Measurements from ENCODE around the gene ZNF547. TPM values are rescaled to one million over a fixed set of nuclear protein-coding genes. Genes with fewer than 3 reads are reported as not detected.

ZNF547 gene
- total RNA-seq, 1 experiment from 2014 or later, result 3.7 TPM

DNA sequence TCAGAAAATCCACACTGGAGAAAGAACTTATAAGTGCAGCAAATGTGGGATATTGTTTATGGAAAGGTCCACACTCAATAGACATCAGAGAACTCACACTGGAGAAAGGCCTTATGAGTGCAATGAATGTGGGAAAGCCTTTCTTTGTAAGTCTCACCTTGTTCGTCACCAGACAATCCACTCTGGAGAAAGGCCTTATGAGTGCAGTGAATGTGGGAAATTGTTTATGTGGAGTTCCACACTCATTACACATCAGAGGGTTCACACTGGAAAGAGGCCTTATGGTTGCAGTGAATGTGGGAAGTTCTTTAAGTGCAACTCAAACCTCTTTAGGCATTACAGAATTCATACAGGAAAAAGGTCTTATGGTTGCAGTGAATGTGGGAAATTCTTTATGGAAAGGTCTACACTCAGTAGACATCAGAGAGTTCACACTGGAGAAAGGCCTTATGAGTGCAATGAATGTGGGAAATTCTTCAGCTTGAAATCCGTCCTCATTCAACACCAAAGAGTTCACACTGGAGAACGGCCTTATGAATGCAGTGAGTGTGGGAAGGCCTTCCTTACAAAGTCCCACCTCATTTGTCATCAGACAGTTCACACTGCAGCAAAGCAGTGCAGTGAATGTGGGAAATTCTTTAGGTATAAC is 14.3 kb downstream of the ZNF547 start:
- Mint-ChIP-seq H3K27me3 (ENCODE audit: insufficient read depth, unreplicated experiment) (no peaks in the 10 kb centered on the region), H3K27ac (ENCODE audit: low read depth, unreplicated experiment) (no peak overlapping the region), H3K4me1 (ENCODE audit: insufficient read depth, unreplicated experiment) (no peaks in the 10 kb centered on the region), H3K9me3 (ENCODE audit: unreplicated experiment) (peaks cover 28% of the 10 kb centered on the region), H3K4me3 (ENCODE audit: unreplicated experiment) (no peak overlapping the region), H3K36me3 (ENCODE audit: insufficient read depth, unreplicated experiment) (peaks cover 32% of the 10 kb centered on the region)
- CTCF ChIA-PET, result interaction anchor here (0.8 kb wide), 1 partner anchor 201 kb away, joined by 3 read pairs; no protein-coding TSS in a partner anchor
- no TSS peak for BruUV-seq (replicated peaks)
- DNase-seq (ENCODE audit: unreplicated experiment), result no peak
- TF ChIP-seq, protein P1, sequence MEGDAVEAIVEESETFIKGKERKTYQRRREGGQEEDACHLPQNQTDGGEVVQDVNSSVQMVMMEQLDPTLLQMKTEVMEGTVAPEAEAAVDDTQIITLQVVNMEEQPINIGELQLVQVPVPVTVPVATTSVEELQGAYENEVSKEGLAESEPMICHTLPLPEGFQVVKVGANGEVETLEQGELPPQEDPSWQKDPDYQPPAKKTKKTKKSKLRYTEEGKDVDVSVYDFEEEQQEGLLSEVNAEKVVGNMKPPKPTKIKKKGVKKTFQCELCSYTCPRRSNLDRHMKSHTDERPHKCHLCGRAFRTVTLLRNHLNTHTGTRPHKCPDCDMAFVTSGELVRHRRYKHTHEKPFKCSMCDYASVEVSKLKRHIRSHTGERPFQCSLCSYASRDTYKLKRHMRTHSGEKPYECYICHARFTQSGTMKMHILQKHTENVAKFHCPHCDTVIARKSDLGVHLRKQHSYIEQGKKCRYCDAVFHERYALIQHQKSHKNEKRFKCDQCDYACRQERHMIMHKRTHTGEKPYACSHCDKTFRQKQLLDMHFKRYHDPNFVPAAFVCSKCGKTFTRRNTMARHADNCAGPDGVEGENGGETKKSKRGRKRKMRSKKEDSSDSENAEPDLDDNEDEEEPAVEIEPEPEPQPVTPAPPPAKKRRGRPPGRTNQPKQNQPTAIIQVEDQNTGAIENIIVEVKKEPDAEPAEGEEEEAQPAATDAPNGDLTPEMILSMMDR (IDR thresholded peaks at IDR 0.05; ENCODE audit: unreplicated experiment), result no peak
- intact Hi-C loops (cut with micrococcal nuclease), result no loop called here
- POLR2A ChIA-PET, result interaction anchor here (0.6 kb wide), 1 partner anchor 1126 kb away, joined by 3 read pairs; no protein-coding TSS in a partner anchor

GRCh38 chr19:57380923-57381322 is 17.6 kb downstream of the ZNF547 start:
- no peak overlapping the region for H3K27ac Mint-ChIP-seq (ENCODE audit: low read depth, unreplicated experiment)
- intact Hi-C loops (cut with micrococcal nuclease), result no loop called here
- H3K4me3 Mint-ChIP-seq (ENCODE audit: unreplicated experiment), result no peak overlapping the region
- ChIA-PET POLR2A (interaction anchor here (0.6 to 1.4 kb wide), 2 partner anchors 9 to 18 kb away, joined by 3 to 6 read pairs; partner anchors contain the start of genes TRAPPC2B, ZNF547 and ZNF548), CTCF (interaction anchor here (0.6 to 0.8 kb wide), 3 partner anchors 26 to 1750 kb away, joined by 3 read pairs; no protein-coding TSS in a partner anchor)
- peaks cover 10% of the 10 kb centered on the region for H3K36me3 Mint-ChIP-seq (ENCODE audit: insufficient read depth, unreplicated experiment)
- no peaks in the 10 kb centered on the region for H3K27me3 Mint-ChIP-seq (ENCODE audit: insufficient read depth, unreplicated experiment)
- peaks cover 10% of the 10 kb centered on the region for H3K9me3 Mint-ChIP-seq (ENCODE audit: unreplicated experiment)
- no TSS peak for BruUV-seq (replicated peaks)
- H3K4me1 Mint-ChIP-seq (ENCODE audit: insufficient read depth, unreplicated experiment), result no peaks in the 10 kb centered on the region
- DNase-seq (ENCODE audit: unreplicated experiment), result no peak
- TF ChIP-seq, protein P1 (IDR thresholded peaks at IDR 0.05; ENCODE audit: unreplicated experiment), result no peak

- TF ChIP-seq, protein P1 (IDR thresholded peaks at IDR 0.05; ENCODE audit: unreplicated experiment), result no peak
- Mint-ChIP-seq H3K9me3 (ENCODE audit: unreplicated experiment) (peaks cover 10% of the 10 kb centered on the region), H3K27ac (ENCODE audit: low read depth, unreplicated experiment) (no peak overlapping the region), H3K4me3 (ENCODE audit: unreplicated experiment) (no peak overlapping the region), H3K27me3 (ENCODE audit: insufficient read depth, unreplicated experiment) (no peaks in the 10 kb centered on the region), H3K4me1 (ENCODE audit: insufficient read depth, unreplicated experiment) (no peaks in the 10 kb centered on the region), H3K36me3 (ENCODE audit: insufficient read depth, unreplicated experiment) (peaks cover under 1% of the 10 kb centered on the region)
- ChIA-PET POLR2A (interaction anchor here (0.6 kb wide), 1 partner anchor 295 kb away, joined by 3 read pairs; no protein-coding TSS in a partner anchor), CTCF (interaction anchor here (0.9 kb wide), 1 partner anchor 23 kb away, joined by 4 read pairs; no protein-coding TSS in a partner anchor)
- no TSS peak for BruUV-seq (replicated peaks)
- no peak for DNase-seq (ENCODE audit: unreplicated experiment)
- intact Hi-C loops (cut with micrococcal nuclease), result no loop called here
Measured at GRCh38 chr19:57382806-57383488, 19.6 kb downstream of the ZNF547 start.

GRCh38 chr19:57389194-57389729 is 25.9 kb downstream of the ZNF547 start:
- Mint-ChIP-seq H3K4me1 (ENCODE audit: insufficient read depth, unreplicated experiment) (peaks cover 13% of the 10 kb centered on the region), H3K27me3 (ENCODE audit: insufficient read depth, unreplicated experiment) (no peaks in the 10 kb centered on the region), H3K36me3 (ENCODE audit: insufficient read depth, unreplicated experiment) (peaks cover 4% of the 10 kb centered on the region), H3K4me3 (ENCODE audit: unreplicated experiment) (peak overlapping the region; percentile 88), H3K27ac (ENCODE audit: low read depth, unreplicated experiment) (peak overlapping the region; percentile 97), H3K9me3 (ENCODE audit: unreplicated experiment) (peaks cover 2% of the 10 kb centered on the region)
- ChIA-PET CTCF (interaction anchor here (0.6 to 1.4 kb wide), 6 partner anchors 13 to 91 kb away, joined by 3 to 11 read pairs (median 3); no protein-coding TSS in a partner anchor), POLR2A (interaction anchor here (0.5 to 2.4 kb wide), 25 partner anchors 8 to 1755 kb away, joined by 3 to 17 read pairs (median 3); partner anchors contain the start of genes TRAPPC2B, ZNF17, ZNF264 and ZNF304)
- intact Hi-C loops (cut with micrococcal nuclease), result no loop called here
- BruUV-seq (replicated peaks), result TSS peak; percentile 87
- TF ChIP-seq, protein P1 (IDR thresholded peaks at IDR 0.05; ENCODE audit: unreplicated experiment), result no peak
- DNase-seq (ENCODE audit: unreplicated experiment), result no peak

Measured in MCF 10A (cell line).